Bone marrow (tissue), 2 donors: Measurements from ENCODE around the gene GALM.
"Not testable (repeated sequence)": the region's sequence is repeated elsewhere in the genome, so short reads cannot be mapped to it uniquely, and the experiment has no call there.

Experiments used
- DNase-seq, 2 donors: peaks; one replicate each; lab custom pipeline; 2025; lab: John Stamatoyannopoulos, UW

The GALM gene

GRCh38 chr2:38740851-38741731 is 75.2 kb downstream of the GALM start:
- peak in 1 of 2 donors; percentile 46 for DNase-seq

DNA sequence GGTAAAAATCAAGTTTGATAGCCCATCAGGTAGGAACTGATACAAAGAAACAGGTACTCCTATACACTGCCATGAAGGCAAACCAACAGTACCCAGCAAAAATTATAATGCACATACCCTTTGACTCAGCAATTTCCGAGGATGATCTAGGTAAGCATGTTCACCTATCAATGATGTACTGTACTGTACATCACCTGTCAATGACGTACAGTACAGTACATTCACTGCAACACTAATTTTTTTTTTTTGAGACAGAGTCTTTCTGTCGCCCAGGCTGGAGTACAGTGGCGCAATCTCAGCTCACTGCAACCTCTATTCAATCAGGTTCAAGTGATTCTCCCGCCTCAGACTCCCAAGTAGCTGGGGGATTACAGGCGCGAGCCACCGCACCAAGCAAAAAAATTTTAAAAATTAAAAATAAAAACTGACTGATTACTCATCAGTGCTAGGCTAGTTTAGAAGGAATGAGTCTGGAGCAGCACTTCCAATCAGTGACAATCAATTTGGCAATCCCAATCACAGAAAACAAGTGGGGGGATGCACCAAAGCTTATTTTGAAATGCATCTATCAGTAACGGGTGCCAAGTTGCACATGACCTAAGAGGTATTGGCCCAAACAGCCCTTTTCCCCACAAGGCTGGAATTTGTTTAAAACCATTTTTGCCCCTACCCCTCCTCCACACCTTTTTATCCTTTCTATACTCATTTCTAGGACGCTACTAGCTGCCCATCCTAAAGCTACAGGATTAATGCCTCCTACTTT is 77.1 kb downstream of the GALM start:
- no peak for DNase-seq

DNA sequence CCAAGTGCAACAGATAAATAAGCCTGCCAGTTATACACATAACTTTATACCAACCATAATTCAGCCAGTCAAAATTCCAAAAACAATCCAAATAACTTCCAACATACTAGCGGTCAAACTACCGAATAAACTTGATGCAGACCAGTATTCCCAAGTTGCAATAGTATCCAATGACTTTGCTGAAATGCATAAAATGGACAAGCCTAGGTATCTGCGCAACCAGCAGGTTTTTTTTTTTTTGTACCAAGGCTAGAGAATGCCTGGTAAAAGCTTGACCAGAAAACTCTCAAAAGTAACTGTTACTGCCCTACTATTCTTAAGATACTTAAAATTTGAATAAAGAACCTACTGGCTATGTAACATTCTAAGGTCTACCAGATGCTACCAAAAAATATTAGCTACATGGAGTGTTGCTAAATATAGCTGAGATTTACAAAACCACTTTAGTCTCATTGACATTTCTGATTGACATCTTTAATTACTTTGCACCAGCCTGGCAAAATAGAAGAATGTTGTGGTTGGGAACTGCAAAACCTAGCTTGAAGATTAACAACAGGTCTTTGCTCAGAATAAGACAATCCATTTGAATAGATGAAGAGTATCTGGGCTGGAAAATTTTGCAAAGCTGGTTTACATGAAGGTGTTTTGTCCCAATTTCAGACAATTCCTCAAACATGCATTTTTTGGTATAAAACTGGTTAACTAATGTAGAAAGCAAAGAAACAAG is 77.9 kb downstream of the GALM start:
- DNase-seq: no peak

DNA sequence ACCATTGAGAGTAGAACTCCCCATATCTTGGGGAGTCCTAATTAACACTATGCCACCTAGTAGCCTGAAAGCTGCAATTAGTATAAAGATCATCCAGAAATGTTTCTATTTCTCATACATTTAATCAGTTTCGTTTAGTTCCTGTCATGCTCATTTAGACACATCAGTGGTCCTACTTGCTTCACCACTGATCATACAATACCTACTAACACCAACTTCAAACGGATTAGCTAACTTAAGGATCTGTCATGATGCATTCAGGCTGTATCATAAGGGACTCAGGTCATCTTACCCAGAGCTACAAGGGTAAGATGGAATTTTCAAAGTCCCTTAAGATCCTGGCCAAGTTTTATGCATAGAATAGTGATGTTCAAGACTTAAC is 78.5 kb downstream of the GALM start:
- DNase-seq: no peak

DNA sequence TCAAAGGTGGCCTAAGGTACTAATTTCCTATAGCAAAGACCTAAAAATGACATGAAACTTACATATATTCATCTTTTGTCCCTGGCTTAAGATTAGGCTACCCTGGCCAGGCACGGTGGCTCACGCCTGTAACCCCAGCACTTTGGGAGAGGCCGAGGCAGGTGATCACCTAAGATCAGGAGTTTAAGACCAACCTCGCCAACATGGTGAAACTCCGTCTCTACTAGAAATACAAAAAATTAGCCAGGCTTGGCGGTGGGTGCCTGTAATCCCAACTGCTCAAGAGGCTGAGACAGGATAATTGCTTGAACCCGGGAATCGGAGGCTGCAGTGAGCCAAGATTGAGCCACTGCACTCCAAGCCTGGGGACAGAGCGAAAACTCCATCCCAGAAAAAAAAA is 79.4 kb downstream of the GALM start:
- DNase-seq: no peak

GRCh38 chr2:38747007-38747424 is 81.1 kb downstream of the GALM start:
- no peak for DNase-seq

GRCh38 chr2:38747819-38748218 is 81.9 kb downstream of the GALM start:
- DNase-seq: no peak

- DNase-seq: no peak
Observed at GRCh38 chr2:38748391-38748790, 82.5 kb downstream of the GALM start.

DNA sequence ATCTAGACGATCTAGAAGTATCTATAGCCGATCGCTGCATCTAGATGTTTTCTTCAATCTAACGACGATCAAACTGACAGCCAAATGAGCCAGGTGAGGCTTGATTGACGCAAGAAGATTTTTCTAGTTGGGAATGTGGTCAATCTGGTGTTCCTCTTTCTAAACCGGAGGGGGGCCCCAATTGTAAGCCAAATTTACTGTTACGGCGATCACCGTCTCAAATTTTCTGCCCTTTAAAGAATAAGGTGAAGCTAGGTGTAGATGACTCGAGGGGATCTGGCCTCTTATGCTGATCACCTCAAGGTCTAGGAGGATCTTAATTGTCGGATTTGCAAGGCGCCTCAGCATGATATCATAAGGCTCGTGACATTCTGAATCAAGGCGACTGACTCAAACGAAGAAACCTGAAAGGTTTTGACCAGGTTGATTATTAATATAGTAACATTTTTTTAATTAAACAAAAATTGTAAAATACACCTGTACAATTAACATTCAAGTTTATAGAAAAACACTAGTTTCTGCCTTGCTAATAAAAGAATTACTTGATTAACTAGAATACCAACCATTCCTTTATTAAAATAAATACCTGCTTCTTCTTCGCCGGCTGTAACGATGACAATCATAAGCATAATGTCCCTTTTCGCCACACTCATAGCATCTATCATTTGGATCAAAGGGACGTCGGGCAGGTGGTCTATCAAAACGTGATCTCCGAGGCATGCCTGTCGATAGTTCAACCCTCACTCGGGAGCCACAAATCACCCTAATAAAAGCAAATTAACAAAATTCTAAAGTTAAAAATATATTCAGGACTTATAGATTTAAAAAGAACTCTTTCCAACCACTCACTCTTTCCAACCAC is 83.3 kb downstream of the GALM start:
- no peak for DNase-seq

- no peak for DNase-seq
Observed at GRCh38 chr2:38750011-38750890, 84.3 kb downstream of the GALM start.

DNA sequence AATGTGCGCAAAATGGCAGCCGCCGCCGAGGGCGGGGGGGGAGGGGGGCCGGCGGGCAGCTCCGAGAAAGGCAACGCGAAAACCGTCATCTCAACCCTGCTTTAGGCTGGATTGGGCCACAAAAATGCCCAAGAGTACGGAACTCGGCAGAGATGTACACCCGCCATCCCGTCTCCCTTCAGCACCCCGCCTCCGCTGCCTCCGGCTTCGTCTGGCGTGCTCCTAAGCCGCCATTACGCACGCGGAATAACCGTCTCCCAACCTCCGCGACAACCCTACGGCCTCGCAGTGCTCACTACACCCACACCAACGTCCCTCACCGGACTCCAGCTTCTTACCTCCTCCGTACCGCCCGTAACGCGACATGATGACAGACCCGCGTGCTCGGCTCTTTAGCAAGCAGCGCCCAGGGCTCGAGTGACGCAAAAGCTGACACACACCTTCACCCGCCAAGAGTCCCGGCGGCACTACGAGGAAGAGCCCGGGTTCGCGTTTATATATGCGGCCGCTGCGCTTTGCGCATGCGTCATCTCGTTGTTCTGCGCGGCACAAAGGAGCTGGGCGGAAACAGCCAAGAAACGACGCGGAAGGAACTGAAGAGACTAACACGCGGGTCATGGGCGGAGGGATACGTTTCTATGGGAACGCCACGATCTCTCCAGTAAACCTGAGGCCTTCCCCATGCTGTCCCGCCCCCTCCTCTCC is 85.1 kb downstream of the GALM start, which contains the start of gene SRSF7:
TSS of gene SRSF7 (minus strand) at position 471 of the 705 bp plus-strand sequence. CDS start at position 366, 105 bp downstream.
- DNase-seq: peak; percentile 97

- DNase-seq: no peak
Observed at GRCh38 chr2:38751596-38752410, 85.9 kb downstream of the GALM start.

- no peak for DNase-seq
Observed at GRCh38 chr2:38754049-38754448, 88.1 kb downstream of the GALM start.

DNA sequence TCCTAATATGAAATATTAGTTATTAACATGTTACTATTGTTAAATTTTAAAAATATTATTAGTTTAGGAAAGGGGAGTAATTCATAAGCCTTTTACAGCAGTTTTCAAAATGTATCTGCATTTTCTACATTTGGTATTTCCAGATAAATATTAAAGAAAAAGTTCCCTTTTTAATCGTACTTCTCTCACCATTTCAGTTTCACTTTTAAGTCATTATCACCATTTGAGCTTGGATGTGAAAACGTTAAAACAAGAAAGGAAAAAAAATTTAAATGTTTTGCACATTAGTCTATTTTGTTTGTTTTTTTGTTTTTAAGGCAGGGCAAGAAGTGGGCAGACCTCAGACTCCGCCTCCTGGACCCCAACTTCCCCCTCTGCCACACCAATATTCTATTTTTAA is 88.6 kb downstream of the GALM start:
- no peak for DNase-seq

- not testable (repeated sequence) for DNase-seq
Observed at GRCh38 chr2:38755891-38756290, 90.0 kb downstream of the GALM start.

- no peak for DNase-seq
Observed at GRCh38 chr2:38763228-38763627, 97.3 kb downstream of the GALM start.

DNA sequence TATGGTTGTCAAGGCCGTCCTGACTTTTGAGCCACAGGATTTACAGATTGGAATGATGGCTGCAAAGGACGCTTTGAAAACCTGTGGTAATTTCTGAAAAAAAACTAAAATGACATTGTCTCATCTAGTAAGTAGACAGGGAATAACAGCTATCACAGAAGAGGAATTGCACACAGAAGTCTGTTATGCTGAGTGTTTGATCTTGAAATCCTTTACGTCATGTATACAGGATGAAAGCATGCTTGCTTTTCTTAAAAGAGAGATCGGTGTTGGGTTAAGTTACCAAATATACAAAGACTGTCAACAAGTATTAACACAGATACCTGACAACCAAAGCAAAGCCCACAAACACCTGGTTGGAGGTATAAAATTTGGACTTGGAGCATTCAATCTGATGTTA is 97.8 kb downstream of the GALM start:
- DNase-seq: no peak

- DNase-seq: no peak
Observed at GRCh38 chr2:38765149-38765548, 99.2 kb downstream of the GALM start.

- DNase-seq: no peak
Observed at GRCh38 chr2:38765551-38765950, 99.6 kb downstream of the GALM start.
